Colon (tissue), 2 donors: ENCODE results near the gene FERMT2.
"Not testable (repeated sequence)": the region's sequence is repeated elsewhere in the genome, so short reads cannot be mapped to it uniquely, and the experiment has no call there.

ENCODE experiments used
- FAIRE-seq: peaks from 2 replicates; lab custom pipeline; 2012; peaks lifted over from hg19 to GRCh38; lab: Jason Lieb, UNC
- donor health status: control.
- donor health status: control.

FERMT2 gene

DNA sequence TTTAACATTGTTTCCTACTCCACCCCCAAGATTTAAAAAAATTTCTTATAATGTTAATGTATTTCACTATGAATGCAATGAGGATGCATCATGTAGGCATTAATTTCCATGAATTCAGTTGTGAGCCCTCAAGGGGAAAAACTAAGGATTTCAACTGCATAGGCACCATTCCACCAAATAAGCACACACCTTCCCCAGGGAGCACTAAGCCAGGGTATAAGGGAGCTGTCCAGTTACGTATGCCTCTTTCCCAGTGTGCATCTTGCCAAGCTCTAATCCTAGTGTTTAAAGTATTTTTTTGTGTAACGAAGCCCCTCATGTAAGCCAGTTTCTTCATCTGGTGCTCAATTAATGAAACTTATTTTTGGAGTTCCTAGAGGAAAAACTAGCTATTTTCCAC, 6.6 kb downstream of the FERMT2 start:
- FAIRE-seq = no peak

DNA sequence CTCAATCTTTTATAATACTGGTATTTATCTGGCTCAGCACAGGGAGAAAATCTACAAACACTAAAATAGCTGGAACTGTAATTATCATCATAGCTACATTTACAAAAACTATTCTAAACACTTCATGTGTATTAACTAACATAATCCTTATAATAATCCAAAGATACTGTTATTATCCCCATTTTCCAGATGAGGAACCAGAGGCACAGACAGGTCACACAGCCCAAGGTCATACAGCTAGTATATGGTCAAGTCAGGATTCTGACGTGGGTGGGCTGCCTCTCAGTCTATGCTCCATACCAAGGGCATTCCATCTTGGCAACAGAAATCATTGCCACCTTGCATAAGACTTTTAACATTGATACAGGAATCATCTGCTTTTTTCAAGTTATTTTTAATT, 11.4 kb downstream of the FERMT2 start:
- FAIRE-seq = no peak

DNA sequence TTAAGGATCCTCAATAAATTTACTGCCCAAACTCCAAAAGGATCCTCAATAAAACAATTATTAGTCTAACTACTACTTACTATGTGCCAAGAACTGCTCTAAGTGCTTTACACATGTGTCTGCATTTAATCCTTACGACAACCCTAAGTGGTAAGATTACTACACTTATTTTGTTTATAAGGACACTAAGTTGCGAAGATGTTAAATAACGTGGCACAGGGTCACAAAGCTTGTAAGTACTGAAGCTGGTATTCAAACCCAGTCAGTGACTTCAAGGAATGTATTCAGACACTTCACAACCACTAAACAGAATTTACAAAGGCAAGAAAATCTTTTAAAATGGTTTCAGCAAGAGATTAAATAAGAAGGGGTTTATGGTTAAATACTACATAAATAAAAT, 13.0 kb downstream of the FERMT2 start:
- no peak for FAIRE-seq

DNA sequence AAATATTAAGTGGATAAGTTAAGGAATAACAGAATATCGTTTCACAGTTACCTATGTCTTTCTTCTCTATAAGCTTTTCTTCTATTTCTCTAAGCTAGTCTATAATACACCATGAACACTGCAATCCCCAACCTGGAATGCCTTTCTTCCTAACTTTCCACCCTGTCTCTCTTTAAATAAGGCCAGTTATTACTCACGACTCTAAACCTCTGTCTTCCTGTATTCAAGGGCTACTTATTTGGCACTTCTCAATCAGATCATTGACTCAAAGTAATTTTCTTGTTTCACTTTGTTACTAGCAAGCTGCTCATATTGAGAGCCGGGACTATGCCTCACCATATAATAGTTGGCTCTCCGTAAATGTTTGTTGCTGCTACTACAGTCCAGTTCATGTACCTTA, 13.5 kb downstream of the FERMT2 start:
- FAIRE-seq = no peak

DNA sequence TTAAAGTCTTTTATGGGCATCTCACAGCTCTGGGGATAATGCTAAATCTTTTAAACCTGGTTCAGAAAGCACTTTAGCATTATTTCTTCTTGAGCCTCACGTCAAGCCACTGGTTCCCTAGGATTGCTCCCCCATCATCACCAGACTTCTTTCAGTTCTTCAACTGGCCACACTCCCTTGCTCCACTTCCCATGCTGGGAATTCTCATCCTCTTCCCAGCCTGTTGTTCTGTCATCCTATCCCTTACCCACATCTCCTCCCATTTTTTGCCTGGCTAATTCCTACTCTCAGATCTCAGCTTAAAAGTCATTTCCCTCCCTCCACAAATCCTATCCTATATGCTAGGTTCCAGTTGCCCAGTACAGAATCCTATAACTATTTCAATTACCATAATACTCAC, 14.4 kb downstream of the FERMT2 start:
- FAIRE-seq = no peak

DNA sequence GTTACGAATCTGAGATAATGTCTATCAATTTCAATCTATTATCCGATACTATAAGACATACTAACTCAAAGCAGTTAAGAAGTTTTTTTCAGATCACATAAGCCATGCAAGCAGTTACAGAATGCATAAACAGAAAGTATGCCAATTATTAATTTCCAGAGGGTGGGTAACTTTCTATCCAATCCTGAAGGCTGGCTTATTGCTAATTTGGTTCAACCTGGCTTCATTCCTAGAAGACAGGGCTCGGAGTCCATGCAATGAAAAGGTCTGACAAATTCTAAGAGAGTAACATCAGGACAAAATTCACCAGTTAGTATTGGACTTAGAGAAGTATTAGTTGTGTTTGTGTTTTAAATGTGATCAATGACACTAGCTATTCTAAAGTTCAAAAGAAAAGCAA, 15.0 kb downstream of the FERMT2 start:
- FAIRE-seq = no peak

DNA sequence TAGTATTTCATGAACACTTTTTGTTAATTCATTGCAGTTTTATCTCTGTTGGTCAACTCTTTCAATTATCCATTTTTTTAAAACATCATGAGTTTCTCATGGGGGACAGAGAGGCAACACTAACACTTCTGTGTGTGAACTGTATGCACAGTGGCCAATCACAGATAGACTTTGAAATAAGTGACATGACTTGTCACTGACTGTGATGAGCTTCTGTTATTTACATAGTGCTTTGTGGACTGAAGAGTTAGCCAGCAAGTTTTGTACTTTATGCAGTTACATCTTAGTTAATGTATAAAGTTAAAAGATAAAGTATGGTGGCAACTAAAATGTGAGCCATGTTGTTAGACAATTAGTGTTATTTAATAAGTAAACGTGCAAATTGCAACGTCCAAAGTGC, 16.1 kb downstream of the FERMT2 start:
- FAIRE-seq = no peak

DNA sequence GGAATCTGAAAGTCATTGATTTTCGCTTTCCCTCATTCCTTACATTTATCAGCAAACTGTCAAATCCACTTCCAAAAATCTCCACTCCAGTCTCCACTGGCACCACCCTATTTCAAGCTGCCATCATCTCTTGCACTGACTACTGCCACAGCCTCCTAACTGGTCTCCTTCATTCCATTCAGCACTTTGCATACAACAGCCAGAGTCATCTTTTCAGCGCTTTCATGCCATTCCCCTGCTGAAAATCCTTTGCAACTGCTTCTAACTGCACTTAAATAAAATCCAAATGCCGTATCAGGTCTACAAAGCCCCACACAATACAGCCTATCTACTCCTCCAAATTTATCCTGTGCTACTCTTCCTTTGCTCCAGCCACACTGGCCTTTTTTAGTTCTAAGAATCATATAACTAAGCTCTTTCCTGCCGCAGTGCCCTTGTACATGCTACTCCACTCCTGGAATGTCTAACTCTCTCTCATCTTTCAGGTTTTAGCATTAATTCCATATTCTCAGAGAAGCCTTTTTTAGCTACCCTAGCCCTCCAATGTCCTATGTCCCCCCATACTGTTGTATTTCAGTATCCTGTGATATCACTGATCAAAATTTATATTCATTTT, 21.6 kb downstream of the FERMT2 start:
- FAIRE-seq = no peak

DNA sequence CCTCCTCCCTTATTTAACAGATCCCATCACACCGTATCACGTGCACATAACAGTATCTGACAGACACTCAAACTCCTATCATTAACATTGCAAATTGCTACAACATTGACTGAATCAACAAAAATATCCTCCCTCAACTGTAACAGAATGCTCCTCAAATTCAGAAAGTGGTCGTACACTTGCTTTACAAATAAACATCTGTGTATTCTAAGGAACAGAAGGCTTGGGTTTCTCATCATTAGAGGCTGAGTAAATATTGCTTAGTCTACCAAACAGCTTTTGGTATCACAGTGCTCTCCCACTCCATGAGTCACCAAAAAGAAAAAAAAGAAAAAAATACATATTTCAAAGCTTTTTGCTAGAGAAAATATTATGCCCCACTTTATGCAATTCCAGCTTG, 23.9 kb downstream of the FERMT2 start:
- no peak for FAIRE-seq

DNA sequence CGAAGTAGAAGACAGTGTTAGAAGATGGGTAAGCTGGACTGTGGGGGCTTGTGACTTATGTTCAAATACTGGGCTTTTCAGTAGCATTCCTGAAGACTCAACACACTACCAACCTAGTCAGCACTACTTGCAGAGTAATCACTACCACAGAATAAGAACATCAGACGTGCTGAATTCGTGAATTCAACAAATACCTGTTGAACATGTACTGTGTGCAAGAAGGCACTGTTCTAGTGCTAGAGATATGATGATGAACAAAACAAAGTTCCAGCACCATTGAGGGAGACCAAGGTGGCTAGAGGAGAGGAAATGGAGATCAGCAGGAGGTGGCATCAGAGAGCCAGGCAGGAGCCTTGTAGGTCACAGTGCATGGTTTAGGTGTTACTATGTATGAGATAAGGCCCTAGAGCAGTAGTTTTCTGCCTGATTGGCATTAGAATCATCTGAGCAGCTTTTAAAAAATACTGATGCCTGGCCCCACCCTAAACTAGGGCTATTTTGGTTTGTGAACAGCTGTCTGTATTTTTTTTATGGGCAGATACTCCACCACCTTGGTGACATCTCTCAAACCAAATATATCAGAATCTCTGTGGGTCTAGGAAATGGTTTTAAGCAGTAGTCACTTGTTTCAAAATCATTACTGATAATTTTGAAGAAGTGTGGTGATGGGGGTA, 26.8 kb downstream of the FERMT2 start:
- FAIRE-seq = no peak

DNA sequence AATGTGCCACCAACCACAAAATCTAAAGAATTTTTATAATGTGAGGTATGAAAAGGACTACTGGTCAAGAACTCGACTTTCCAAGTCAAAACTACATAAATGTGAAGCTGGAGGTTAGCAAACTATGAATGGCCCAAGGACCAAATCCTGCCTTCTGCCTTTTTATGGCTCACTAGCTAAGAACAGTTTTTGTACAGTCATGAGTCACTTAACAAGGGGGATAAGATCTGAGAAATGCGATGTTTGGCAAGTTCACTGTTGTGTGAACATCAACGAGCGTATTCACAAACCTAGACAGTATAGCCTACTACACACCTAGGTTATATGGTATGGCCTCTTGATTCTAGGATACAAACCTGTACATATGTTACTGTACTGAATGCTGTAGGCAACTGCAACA, 28.2 kb downstream of the FERMT2 start:
- FAIRE-seq = no peak

DNA sequence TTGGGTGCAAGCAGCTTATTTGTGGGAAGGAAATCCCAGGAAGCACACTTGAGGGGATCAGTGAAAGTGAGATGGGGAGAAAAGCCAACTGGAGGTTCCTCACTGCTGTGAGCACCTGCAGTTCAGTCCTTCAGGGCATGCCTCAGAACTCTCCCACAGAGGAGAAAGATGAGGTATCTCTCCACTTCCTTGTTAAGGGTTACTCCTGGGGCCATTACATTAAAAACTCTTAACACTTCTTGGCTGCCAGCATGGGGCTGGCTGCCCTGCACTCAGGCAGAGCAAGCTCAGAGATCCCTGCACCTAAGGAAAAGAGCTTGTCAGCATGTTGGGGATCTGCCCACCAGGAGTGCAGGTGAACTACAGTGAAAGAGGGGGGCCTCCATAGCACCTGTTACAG, 28.8 kb downstream of the FERMT2 start:
- no peak for FAIRE-seq

DNA sequence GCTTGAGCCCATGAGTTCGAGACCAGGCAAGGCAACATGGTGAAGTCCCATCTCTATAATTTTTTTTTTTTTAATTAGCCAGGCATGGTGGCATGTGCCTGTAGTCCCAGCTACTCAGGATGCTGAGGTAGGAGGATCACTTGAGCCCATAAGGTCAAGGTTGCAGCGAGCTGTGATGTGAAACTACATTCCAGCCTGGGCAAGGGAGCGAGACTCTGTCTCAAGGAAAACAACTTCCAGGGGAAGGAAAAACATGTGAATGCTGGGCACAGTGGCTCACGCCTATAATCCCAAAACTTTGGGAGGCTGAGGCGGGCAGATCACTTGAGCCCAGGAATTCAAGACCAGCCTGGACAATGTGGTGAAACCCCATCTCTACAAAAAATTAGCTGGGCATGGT, 30.4 kb downstream of the FERMT2 start:
- not testable (repeated sequence) for FAIRE-seq

DNA sequence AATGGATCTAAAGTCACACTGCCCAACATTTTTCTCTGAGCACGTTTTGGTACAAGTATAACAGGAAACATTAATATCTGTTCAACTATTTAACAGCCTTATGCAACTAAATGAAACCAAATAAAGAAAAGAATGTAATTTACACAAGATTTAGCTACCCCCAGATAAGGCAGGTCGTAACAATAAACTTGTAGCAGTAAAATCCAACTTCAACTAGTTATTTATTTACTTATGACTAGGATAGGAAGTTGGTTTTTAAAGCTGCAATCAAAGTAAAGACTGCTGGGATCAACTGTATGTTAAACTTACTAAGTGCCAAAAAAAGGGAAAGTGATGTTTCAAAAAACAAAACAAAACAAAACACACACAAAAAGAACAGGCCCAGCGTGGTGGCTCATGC, 30.9 kb downstream of the FERMT2 start:
- no peak for FAIRE-seq

DNA sequence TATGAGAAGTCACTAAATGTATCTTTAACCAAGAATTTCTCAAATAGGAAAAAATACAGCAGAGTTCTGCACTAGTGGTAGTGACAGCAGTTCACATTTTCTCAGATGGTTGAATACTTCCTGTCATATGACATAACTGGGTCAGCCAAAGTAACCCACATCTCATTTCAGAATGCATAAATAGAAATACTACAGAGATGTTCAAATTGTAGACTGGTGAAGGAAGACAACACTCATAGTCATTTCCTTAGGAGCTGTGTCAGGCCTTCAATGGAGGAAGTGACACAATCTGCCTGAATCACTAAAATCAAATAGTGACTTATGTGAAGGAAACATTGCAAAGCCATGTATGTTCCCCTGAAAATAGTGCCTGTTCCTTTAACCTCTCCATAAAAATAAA, 32.4 kb downstream of the FERMT2 start:
- FAIRE-seq = no peak

DNA sequence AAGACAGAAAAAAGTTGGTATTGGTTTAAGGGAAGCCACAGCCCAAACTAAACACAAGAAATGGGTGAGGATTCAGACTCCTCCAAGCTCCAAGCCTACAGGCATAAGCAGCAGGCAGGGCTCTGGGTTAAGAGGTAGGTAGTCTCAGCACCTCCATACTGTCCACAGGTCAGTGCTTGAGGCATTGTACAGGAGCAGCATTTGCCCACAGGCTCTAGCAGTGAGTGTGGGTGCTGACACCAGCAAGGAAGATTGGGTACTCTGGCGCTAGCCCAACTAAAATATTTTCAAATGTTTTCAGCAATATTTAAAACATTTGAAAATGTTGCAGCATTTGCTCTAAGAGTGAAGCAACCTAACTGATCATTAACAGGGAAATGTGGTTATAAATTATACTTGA, 33.1 kb downstream of the FERMT2 start:
- no peak for FAIRE-seq

DNA sequence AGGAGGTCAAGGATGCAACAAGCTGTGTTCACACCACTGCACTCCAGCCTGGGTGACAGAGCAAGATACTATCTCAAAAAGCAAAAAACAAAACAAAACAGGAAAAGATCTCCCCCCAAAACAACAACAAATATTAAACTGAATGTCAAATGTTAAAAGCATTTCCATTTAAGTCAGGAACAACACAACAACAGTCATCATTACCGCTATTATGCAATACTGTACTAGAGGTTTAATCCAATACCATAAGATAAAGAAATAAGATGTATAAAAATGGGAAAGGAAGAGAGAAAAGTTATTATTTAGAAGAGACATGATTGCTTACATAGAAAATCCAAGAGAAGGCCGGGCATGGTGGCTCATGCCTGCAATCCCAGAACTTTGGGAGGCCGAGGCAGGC, 36.6 kb downstream of the FERMT2 start:
- no peak for FAIRE-seq

DNA sequence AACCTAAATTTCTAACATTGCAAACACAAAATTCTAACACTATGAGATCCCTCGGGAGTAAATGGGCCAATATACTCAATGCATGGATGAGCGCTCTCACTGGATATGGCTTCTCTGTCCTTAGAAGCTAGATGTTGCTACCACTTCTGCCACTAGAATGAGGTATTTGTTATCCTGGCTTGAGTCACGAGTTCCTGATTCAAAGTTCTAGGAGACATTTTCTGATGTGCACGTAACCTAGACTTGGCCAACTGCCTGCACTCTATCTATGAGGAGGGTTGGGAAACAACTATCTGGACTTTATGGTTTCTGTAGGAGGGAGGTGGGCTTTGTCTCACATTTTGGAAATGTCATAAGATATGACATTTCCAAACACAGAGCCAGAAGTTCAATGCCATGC, 37.6 kb downstream of the FERMT2 start:
- no peak for FAIRE-seq

DNA sequence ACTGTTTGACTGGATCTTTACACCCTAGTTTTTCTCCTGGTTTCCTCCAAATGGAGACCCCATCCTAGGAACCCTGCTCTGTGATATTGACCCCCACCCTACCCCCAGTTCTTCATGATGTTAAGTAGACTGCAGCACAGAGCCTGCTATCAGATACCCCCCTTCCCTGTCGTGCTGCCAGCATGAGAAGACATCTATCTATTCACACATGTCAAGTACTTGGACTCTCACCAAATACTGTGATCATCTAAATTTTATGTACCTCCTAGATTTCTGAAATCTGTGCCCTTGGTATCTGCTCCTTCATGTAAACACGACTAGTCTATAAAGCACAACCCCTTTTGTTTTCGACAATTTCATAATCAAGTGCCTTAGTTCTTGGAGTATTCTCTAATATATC, 38.9 kb downstream of the FERMT2 start:
- no peak for FAIRE-seq

DNA sequence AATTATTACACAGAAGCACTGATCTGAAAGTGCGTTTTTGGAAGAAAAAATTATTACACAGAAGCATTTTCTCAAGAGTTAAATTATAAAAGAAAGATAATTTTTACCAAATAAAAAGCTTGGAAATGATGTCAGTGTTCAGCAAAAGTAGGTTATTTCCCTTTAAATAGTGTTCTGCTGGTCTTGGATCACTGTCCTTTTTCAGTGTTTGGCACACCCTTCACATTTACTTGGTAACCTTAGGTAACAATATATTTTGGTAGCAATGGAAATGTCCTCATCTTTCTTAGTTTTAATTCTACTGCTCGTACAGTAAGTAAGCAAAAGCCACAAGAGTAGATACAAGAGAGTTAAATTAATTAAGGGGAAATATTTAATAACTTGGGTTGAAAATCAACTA, 40.3 kb downstream of the FERMT2 start:
- FAIRE-seq = no peak

DNA sequence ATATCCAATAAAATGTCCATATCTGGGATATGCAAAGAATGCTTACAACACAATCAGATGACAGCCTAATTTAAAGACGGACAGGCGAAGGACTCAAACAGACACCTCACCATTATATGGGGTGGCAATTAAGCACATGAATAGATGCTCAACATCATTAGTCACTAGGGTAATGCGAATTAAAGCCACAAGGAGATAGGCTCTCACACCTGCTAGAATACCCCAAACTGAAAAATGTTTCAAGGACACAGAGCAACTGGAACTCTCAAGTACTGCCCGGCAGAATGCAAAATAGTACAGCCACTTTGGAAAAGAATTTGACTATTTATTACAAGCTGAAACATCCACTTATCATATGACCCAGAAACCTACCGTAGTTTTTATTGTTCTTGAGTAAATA, 42.9 kb downstream of the FERMT2 start:
- no peak for FAIRE-seq

DNA sequence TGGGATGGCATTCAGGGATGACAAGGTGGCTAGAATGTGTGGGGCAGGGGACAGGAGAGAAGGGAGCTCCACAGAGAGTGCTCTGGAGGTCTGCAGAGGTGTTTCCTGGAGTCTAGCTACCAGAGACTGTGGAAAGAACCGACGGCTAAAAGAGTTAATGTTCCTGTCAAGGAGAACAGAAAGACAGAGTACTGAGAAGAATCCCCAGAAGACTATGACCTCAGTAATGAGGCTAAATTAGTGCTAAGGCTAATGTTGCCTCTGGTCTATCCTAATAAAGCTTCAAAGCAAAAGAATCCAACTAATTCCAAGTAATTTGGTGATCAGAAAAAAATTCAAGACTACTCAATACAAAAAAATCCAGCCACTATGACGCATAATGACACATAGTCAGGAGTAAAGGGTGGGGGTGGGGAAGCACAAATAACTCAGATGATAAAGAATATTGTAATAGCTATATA, 44.7 kb downstream of the FERMT2 start:
- FAIRE-seq = no peak

DNA sequence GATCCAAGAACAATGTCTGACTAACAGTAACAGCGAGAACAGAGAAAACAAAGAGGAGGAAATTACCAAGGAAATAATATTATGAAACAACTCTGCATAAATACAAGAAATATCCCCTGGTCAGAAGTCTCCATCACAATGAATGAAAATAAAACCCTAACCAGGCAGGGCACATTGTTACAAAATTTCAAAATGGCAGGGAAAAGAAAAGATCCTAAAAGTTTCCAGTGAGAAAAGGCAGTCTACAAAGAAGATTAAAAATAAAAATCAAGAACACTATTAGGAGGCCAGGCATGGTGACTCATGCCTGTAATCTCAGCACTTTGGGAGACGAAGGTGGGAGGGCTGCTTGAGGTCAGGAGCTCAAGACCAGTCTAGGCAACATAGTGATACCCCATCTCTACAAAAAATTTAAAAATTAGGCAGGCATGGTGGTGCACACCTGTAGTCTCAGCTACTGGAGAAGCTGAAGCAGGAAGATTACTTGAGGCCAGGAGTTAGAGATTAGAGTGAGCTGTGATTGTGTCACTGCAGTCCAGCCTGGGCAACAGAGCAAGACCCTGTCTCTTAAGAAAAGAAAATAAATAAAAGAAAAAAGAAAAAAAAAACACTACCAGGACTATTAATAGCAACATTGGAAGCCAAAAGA, 47.8 kb downstream of the FERMT2 start:
- no peak for FAIRE-seq
